Measurements from ENCODE around the gene LRRC25.

GRCh38 chr19:18427743-18428113, 30.3 kb upstream of the LRRC25 start:
- TF ChIP-seq CTCF (IDR thresholded peaks at IDR 0.05): no peak
- TF ChIP-seq POLR2A (IDR thresholded peaks at IDR 0.05): no peak

Data from prostate gland (tissue), 2 donors.